Right atrium auricular region (tissue), 2 donors: ENCODE results near the gene EVI5L. TPM values are rescaled to one million over a fixed set of nuclear protein-coding genes. Genes with fewer than 3 reads are reported as not detected.

Source experiments
- DNase-seq: peaks from one replicate; pipeline ENCODE4 v3.0.0-alpha.2; 2019; ENCODE audit warnings: low spot score
- H3K27ac ChIP-seq, 2 donors: fragments of 200-600 bp; sonication (generic); 1 replicate in 1 of 2; 2 replicates in 1 of 2; pipeline ENCODE4 v1.5.1; 2016 to 2019
- H3K27me3 ChIP-seq, 2 donors: fragments of 200-600 bp; sonication (generic); one replicate each; pipeline versions ENCODE4 v1.5.1 to v1.6.0; 2017 to 2019
- H3K36me3 ChIP-seq: fragments of 200-600 bp; sonication (generic); one replicate; pipeline ENCODE4 v1.5.1; 2016
- H3K4me1 ChIP-seq, 2 donors: fragments of 200-600 bp; sonication (generic); one replicate each; pipeline versions ENCODE4 v1.5.1 to v1.6.0; 2017 to 2019
- H3K4me3 ChIP-seq, 2 donors: fragments of 200-600 bp; sonication (generic); 1 replicate in 1 of 2; 2 replicates in 1 of 2; pipeline ENCODE4 v1.5.1; 2017 to 2019; ENCODE audit warnings: mild to moderate bottlenecking in 1 of 2, moderate library complexity in 1 of 2
- H3K9me3 ChIP-seq, 2 donors: fragments of 200-600 bp; sonication (generic); one replicate each; pipeline ENCODE4 v1.5.1; 2019
- CTCF ChIP-seq, 2 donors: fragments of 200-600 bp; sonication (generic); IDR thresholded peaks; one replicate each; pipeline ENCODE4 v1.5.1; 2019; ENCODE audit warnings: antibody characterized with exemption in 2 of 2
- total RNA-seq, 2 donors: library from RNA; depleted of rRNA; stranded (reverse); fragments of >200 nt; gene quantifications; one replicate each; pipeline ENCODE4 v1.1.0, GENCODE V29; 2016

The EVI5L gene
- total RNA-seq, 2 donors from 2014 or later: 14.2 to 17.4 TPM

GRCh38 chr19:7870571-7871436 lies 40.8 kb downstream of the EVI5L start:
- no peak for DNase-seq
- TF ChIP-seq CTCF (IDR thresholded peaks at IDR 0.05): no peak
- Histone ChIP-seq H3K27ac (no peak overlapping the region), H3K4me1 (peaks cover 0 to 49% of the 10 kb centered on the region in 2 donors), H3K36me3 (no peaks in the 10 kb centered on the region), H3K27me3 (peaks cover 0 to 5% of the 10 kb centered on the region in 2 donors), H3K4me3 (no peak overlapping the region), H3K9me3 (no peaks in the 10 kb centered on the region)

GRCh38 chr19:7871437-7872305 lies 41.7 kb downstream of the EVI5L start:
- Histone ChIP-seq H3K4me1 (peaks cover 0 to 49% of the 10 kb centered on the region in 2 donors), H3K4me3 (peak overlapping the region in 1 of 2 donors; percentile 30), H3K27ac (peak overlapping the region in 1 of 2 donors; percentile 7), H3K27me3 (peaks cover 0 to 5% of the 10 kb centered on the region in 2 donors), H3K9me3 (no peaks in the 10 kb centered on the region), H3K36me3 (no peaks in the 10 kb centered on the region)
- peak; percentile 61 for DNase-seq
- no peak for TF ChIP-seq CTCF (IDR thresholded peaks at IDR 0.05)

- no peak for TF ChIP-seq CTCF (IDR thresholded peaks at IDR 0.05)
- Histone ChIP-seq H3K4me3 (peak overlapping the region in 1 of 2 donors; percentile 30), H3K36me3 (no peaks in the 10 kb centered on the region), H3K9me3 (no peaks in the 10 kb centered on the region), H3K27ac (no peak overlapping the region), H3K4me1 (peaks cover 0 to 49% of the 10 kb centered on the region in 2 donors), H3K27me3 (peaks cover 0 to 5% of the 10 kb centered on the region in 2 donors)
- no peak for DNase-seq
Measured at GRCh38 chr19:7872306-7873204, 42.5 kb downstream of the EVI5L start.

- H3K9me3 ChIP-seq: no peaks in the 10 kb centered on the region
- peaks cover 0 to 46% of the 10 kb centered on the region in 2 donors for H3K4me1 ChIP-seq
- no peak for TF ChIP-seq CTCF (IDR thresholded peaks at IDR 0.05)
- H3K36me3 ChIP-seq: no peaks in the 10 kb centered on the region
- H3K27ac ChIP-seq: no peak overlapping the region
- H3K4me3 ChIP-seq: peak overlapping the region; percentile 30 to 50
- H3K27me3 ChIP-seq: peaks cover 0 to 5% of the 10 kb centered on the region in 2 donors
- DNase-seq: no peak
Measured at GRCh38 chr19:7873304-7874075, 43.5 kb downstream of the EVI5L start.
